ENCODE data around the gene ZNF800. TPM values are rescaled to one million over a fixed set of nuclear protein-coding genes. Genes with fewer than 3 reads are reported as not detected.

ZNF800 gene
- total RNA-seq, 1 experiment from 2014 or later: 32.4 TPM

DNA sequence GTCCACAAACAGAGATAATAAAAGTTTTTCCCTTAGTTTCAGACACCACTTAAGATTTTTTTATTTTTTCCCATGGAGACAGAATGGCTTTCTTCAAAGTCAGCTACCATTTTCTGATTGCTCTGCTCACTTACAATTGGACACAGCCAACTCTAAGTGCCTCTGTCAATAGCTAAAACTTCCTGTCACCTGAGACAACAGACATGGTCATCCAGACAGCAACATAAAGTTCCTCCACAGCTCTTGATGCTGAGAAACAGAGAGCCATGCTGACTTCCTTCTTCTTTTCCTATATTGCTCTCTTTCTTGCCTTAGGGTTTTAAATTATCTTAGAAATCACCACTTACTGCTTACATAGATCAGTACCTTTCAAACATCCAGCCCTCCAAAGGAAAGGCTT, 12.0 kb downstream of the ZNF800 start:
- H3K9me3 ChIP-seq (ENCODE audit: insufficient read depth, low read depth): no peaks in the 10 kb centered on the region
- H2AFZ ChIP-seq: no peak overlapping the region
- H3K4me3 ChIP-seq: no peak overlapping the region
- H3K4me2 ChIP-seq: no peak overlapping the region
- H3K79me2 ChIP-seq (ENCODE audit: low read depth): peaks cover 40% of the 10 kb centered on the region
- H3K36me3 ChIP-seq (ENCODE audit: low read depth): peaks cover 16% of the 10 kb centered on the region; the same call in 1 of the 2 replicates
- ChIA-PET CTCF (no interaction called here), POLR2A (ENCODE audit: unreplicated experiment) (no interaction called here)
- TF ChIP-seq EZH2 (IDR thresholded peaks at IDR 0.05; ENCODE audit: low read depth) (no peak), CTCF (conservative IDR thresholded peaks at IDR 0.05) (no peak)
- no peaks in the 10 kb centered on the region for H3K27me3 ChIP-seq (ENCODE audit: insufficient read depth, low read depth)
- H3F3A ChIP-seq (ENCODE audit: insufficient read depth, low read depth): no peaks in the 10 kb centered on the region
- no peak overlapping the region for H3K27ac ChIP-seq
- intact Hi-C loops (cut with micrococcal nuclease; ENCODE audit: unreplicated experiment): no loop called here
- H3K9me2 ChIP-seq (ENCODE audit: insufficient read depth): no peaks in the 10 kb centered on the region
- H3K4me1 ChIP-seq (replicated peaks; ENCODE audit: insufficient read depth): no peaks in the 10 kb centered on the region
- DNase-seq: no peak
- no TSS peak for BruUV-seq (replicated peaks)
- H4K20me1 ChIP-seq (ENCODE audit: insufficient read depth): peaks cover 32% of the 10 kb centered on the region

DNA sequence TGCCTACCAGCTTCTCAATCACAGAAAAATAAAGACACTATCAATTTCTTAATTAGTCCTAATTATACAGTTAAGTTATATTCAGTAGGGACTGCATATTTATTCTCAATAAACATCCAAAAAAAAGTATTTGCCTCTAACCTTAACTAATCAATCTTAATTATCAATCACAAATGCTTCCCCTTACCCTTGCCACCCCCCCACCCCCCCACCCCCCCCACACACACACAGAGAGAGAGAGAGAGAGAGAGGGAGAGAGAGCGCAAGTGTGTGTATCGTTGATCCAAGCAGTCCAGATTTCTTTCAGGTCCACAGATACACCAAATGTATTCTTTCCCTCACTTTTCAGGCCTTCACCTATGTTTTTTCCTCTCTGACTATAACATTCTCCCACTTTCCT, 12.9 kb downstream of the ZNF800 start:
- Histone ChIP-seq H3K79me2 (ENCODE audit: low read depth) (peaks cover 34% of the 10 kb centered on the region), H3F3A (ENCODE audit: insufficient read depth, low read depth) (no peaks in the 10 kb centered on the region), H3K4me1 (replicated peaks; ENCODE audit: insufficient read depth) (no peaks in the 10 kb centered on the region), H4K20me1 (ENCODE audit: insufficient read depth) (peaks cover 36% of the 10 kb centered on the region), H3K9me3 (ENCODE audit: insufficient read depth, low read depth) (no peaks in the 10 kb centered on the region), H3K4me3 (no peak overlapping the region), H2AFZ (no peak overlapping the region), H3K27ac (no peak overlapping the region), H3K27me3 (ENCODE audit: insufficient read depth, low read depth) (no peaks in the 10 kb centered on the region), H3K4me2 (no peak overlapping the region), H3K36me3 (ENCODE audit: low read depth) (peaks cover 16% of the 10 kb centered on the region; the same call in 1 of the 2 replicates), H3K9me2 (ENCODE audit: insufficient read depth) (no peaks in the 10 kb centered on the region)
- DNase-seq: no peak
- ChIA-PET POLR2A (ENCODE audit: unreplicated experiment) (no interaction called here), CTCF (no interaction called here)
- BruUV-seq (replicated peaks): no TSS peak
- intact Hi-C loops (cut with micrococcal nuclease; ENCODE audit: unreplicated experiment): no loop called here
- no peak for TF ChIP-seq CTCF (conservative IDR thresholded peaks at IDR 0.05)
- no peak for TF ChIP-seq EZH2 (IDR thresholded peaks at IDR 0.05; ENCODE audit: low read depth)

GRCh38 chr7:127378537-127378936, 14.0 kb downstream of the ZNF800 start:
- intact Hi-C loops (cut with micrococcal nuclease; ENCODE audit: unreplicated experiment): no loop called here
- POLR2A ChIA-PET (ENCODE audit: unreplicated experiment): interaction anchor here (0.6 kb wide), 1 partner anchor 13 kb away, joined by 8 read pairs; no protein-coding TSS in a partner anchor
- peaks cover 25% of the 10 kb centered on the region; the same call in 1 of the 2 replicates for H3K36me3 ChIP-seq (ENCODE audit: low read depth)

More at GRCh38 chr7:127378537-127378936, 14.0 kb downstream of the ZNF800 start:
- H3F3A ChIP-seq (ENCODE audit: insufficient read depth, low read depth): no peaks in the 10 kb centered on the region
- peaks cover 36% of the 10 kb centered on the region for H3K79me2 ChIP-seq (ENCODE audit: low read depth)
- no peak for DNase-seq
- BruUV-seq (replicated peaks): no TSS peak
- no peaks in the 10 kb centered on the region for H3K4me1 ChIP-seq (replicated peaks; ENCODE audit: insufficient read depth)
- H3K27ac ChIP-seq: no peak overlapping the region
- no peak overlapping the region for H3K4me2 ChIP-seq
- no peaks in the 10 kb centered on the region for H3K9me3 ChIP-seq (ENCODE audit: insufficient read depth, low read depth)
- no peak overlapping the region for H3K4me3 ChIP-seq
- no peaks in the 10 kb centered on the region for H3K27me3 ChIP-seq (ENCODE audit: insufficient read depth, low read depth)
- CTCF ChIA-PET: interaction anchor here (0.5 to 0.6 kb wide), 2 partner anchors 51 to 218 kb away, joined by 3 to 4 read pairs; no protein-coding TSS in a partner anchor
- peaks cover 37% of the 10 kb centered on the region for H4K20me1 ChIP-seq (ENCODE audit: insufficient read depth)
- H2AFZ ChIP-seq: no peak overlapping the region
- H3K9me2 ChIP-seq (ENCODE audit: insufficient read depth): no peaks in the 10 kb centered on the region
- TF ChIP-seq CTCF (conservative IDR thresholded peaks at IDR 0.05): no peak
- TF ChIP-seq EZH2 (IDR thresholded peaks at IDR 0.05; ENCODE audit: low read depth): no peak

Measured in PC-9 (cell line).